HK-2 (cell line): ENCODE data around the gene EFTUD2.
"Not testable (repeated sequence)": the region's sequence is repeated elsewhere in the genome, so short reads cannot be mapped to it uniquely, and the experiment has no call there.

Experiments used
- DNase-seq: peaks from one replicate; pipeline ENCODE4 v3.0.0-alpha.2; 2018; ENCODE audit not compliant: unreplicated experiment

The EFTUD2 gene

DNA sequence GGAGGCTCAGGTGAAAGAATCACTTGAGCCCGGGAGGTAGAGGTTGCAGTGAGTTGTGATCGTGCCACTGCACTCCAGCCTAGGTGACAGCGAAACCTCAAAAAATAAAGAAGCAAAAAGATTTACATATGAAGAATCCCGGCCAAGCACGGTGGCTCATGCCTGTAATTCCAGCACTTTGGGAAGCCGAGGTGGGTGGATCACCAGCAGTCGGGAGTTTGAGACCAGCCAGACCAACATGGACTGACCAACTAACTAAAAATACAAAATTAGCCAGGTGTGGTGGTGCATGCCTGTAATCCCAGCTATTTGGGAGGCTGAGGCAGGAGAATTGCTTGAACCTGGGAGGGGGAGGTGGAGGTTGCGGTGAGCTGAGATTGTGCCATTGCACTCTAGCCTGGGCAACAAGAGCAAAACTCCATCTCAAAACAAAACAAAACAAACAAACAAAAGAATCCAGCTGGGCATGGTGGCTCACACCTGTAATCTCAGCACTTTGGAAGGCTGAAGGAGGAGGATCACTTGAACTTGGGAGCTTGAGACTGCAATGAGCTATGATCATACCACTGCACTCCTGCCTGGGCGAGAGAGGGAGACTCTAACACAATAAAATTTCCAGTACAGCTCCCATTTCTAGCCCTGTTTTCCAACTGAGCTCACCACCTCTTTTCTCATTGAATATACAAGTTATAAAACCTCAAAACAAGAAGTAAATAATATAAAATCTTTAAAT, 90.4 kb downstream of the EFTUD2 start:
- not testable (repeated sequence) for DNase-seq

DNA sequence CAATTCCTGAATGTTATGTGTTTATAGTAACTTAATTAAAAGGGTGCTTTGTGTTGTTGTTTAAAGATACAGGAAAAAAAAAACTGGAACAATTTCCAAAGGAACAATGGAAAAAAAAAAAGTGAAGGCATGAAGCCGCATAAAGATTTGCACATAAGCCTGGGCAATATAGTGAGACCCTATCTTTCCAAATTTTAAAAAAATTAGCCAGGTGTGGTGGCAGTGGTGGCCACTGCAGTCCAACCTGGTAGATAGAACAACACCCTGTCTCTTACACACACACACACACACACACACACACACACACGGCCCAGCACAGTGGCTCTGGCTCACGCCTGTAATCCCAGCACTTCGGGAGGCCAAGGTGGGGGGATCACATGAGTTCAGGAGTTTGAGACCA, 91.1 kb downstream of the EFTUD2 start:
- DNase-seq, result no peak

DNA sequence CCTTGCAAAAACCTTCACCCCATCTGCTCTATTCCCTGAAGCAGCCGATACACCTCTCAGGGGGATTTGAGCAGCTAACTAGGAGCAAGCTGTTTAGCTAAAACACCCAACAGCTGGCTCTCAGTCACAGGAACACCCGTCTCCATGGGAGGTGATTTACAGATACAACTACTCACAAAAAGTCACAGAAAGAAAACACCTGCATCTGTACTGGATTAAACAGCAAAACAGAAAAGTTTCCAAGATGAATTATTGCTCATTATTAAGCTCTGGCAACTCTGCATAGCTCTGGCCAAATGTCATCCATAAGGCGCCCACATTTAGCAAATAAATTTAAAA, 91.5 kb downstream of the EFTUD2 start:
- no peak for DNase-seq

DNA sequence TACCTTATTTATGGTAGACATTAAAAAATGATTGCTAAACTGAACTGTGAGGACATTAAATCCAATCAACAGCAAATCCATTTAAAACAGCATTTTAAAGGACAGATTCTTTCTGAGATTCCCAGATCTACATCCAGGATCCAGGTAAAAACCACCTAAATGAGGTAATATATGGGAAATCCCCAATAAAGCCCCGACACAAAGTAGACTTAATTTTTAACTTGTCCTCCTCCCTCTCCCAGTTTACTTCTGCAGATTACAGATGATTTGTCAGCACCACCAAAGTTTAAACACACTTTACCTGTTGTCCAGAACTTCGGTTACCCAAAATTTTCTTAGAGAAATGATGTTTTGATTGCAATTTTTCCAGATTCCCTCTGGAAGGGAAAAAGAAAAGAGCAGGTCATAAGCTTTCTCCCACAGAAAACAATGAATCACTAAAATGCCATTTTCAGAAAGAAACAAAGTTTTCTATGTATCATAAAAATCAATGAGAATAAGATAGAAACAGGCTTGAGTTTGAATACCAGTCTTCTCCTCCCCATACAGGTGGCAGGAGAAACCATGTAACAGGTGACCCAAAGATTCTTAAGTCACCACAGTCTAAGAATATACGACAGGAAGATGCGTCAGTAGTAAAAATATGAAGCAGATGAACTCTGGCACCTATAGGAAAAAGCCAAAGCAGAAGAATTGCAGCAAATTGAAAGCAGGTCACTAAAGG, 92.0 kb downstream of the EFTUD2 start:
- no peak for DNase-seq

DNA sequence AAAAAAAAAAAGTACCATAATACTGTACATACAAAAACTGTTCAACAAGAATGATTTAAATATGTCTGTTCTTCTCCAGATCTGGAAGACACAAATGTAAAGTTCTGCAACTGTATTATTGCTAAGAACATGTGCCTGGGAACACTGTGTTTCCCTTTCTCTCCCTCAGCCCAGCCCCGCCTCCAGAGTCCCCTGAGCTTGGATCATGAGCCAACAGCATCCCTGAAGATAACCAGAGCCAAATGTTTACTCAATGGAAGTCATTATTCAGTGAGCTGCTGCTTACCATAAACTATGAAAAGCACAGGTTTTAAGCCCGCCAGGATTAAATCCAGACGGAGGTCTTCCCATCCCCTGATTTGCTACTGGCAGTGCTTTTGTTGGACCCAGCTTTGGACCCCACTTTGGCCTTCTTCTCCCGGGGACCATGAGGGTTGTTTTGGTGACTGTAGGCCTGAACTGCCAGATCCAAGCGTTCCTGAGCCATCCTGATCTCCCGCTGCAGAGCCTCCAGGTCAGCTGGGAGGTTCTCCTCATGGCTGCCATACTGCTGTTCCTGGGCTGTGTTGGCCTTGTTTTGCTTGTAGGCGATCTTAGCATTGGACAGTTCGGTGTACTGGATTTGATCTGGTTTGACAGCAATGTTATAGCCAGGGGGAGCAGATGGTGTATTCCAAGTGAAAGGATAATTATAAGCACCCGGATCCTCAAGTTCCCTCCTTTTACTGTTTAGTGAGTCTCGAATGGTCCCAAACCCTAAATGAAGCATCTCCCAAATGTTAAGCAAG, 94.7 kb downstream of the EFTUD2 start:
- no peak for DNase-seq

DNA sequence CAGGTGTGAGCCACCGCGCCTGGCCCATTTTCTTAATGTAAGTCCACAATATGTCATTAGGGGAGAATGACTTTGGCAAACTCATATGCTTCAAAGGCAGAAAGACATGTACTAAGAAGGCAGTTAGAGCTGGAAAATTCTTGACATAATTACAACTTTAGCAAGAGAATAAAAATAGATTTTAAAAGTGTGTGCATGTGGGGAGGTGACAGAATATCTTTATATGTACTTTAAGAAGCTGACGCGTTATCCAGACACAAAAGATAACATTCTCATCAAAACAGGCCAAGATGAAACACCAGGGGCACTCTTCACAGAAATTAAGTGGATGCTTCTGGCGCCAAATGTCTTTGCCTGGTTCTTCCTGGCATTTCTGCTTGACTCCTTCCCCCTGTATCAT, 97.4 kb downstream of the EFTUD2 start:
- no peak for DNase-seq
